Skin of body (tissue), 2 donors: ENCODE data around the gene NUBPL. TPM values are rescaled to one million over a fixed set of nuclear protein-coding genes. Genes with fewer than 3 reads are reported as not detected.
"Not testable (repeated sequence)": the region's sequence is repeated elsewhere in the genome, so short reads cannot be mapped to it uniquely, and the experiment has no call there.

Experiments used
- DNase-seq: peaks from one replicate; lab custom pipeline; 2025; lab: John Stamatoyannopoulos, UW
- total RNA-seq: library from RNA; depleted of rRNA; stranded (reverse); fragments of >200 nt; gene quantifications from one replicate; pipeline ENCODE4 v1.2.3, GENCODE V29; 2014

NUBPL gene
- total RNA-seq, 1 donor from 2014 or later: 12.5 TPM

- no peak for DNase-seq
These were observed 166.6 kb downstream of the NUBPL start for GRCh38 chr14:31727797-31728196.

- DNase-seq: no peak
These were observed 179.5 kb downstream of the NUBPL start for GRCh38 chr14:31740688-31741087.

- no peak for DNase-seq
These were observed 184.5 kb downstream of the NUBPL start for GRCh38 chr14:31745741-31746140.

GRCh38 chr14:31746326-31746725 is 185.1 kb downstream of the NUBPL start:
- no peak for DNase-seq

GRCh38 chr14:31749275-31749674 is 188.1 kb downstream of the NUBPL start:
- no peak for DNase-seq

GRCh38 chr14:31751047-31751446 is 189.8 kb downstream of the NUBPL start:
- not testable (repeated sequence) for DNase-seq

- no peak for DNase-seq
These were observed 191.9 kb downstream of the NUBPL start for GRCh38 chr14:31752867-31753661.

- DNase-seq: no peak
These were observed 197.7 kb downstream of the NUBPL start for GRCh38 chr14:31758941-31759340.

- no peak for DNase-seq
These were observed 199.1 kb downstream of the NUBPL start for GRCh38 chr14:31760277-31760676.

- no peak for DNase-seq
These were observed 200.1 kb downstream of the NUBPL start for GRCh38 chr14:31761325-31761724.

GRCh38 chr14:31763041-31763440 is 201.8 kb downstream of the NUBPL start:
- no peak for DNase-seq

- DNase-seq: no peak
These were observed 205.2 kb downstream of the NUBPL start for GRCh38 chr14:31766315-31766892.

GRCh38 chr14:31768355-31768754 is 207.2 kb downstream of the NUBPL start:
- no peak for DNase-seq

GRCh38 chr14:31770271-31770670 is 209.1 kb downstream of the NUBPL start:
- no peak for DNase-seq

- DNase-seq: no peak
These were observed 213.4 kb downstream of the NUBPL start for GRCh38 chr14:31774567-31774966.

- no peak for DNase-seq
These were observed 216.1 kb downstream of the NUBPL start for GRCh38 chr14:31777312-31777711.

GRCh38 chr14:31781578-31781977 is 220.4 kb downstream of the NUBPL start:
- DNase-seq: no peak

- DNase-seq: no peak
These were observed 224.4 kb downstream of the NUBPL start for GRCh38 chr14:31785574-31785973.

GRCh38 chr14:31787377-31787776 is 226.2 kb downstream of the NUBPL start:
- no peak for DNase-seq

GRCh38 chr14:31788340-31788739 is 227.1 kb downstream of the NUBPL start:
- DNase-seq: no peak

GRCh38 chr14:31792726-31793125 is 231.5 kb downstream of the NUBPL start:
- DNase-seq: no peak

- DNase-seq: not testable (repeated sequence)
These were observed 236.7 kb downstream of the NUBPL start for GRCh38 chr14:31797946-31798345.

- DNase-seq: no peak
These were observed 241.6 kb downstream of the NUBPL start for GRCh38 chr14:31802838-31803237.
